HEK293 (cell line): ENCODE results near the gene OTOS.

Experiments
- ATF2 ChIP-seq: fragments of 450-650 bp; formaldehyde crosslinking; IDR thresholded peaks from 2 replicates; pipeline ENCODE4 v1.5.1; 2016; ENCODE audit warnings: missing biosample characterization, missing genetic modification characterization, low read depth
- CTCF ChIP-seq: fragments of 450-650 bp; formaldehyde crosslinking; IDR thresholded peaks from 2 replicates; pipeline ENCODE4 v1.5.1; 2016; ENCODE audit warnings: missing biosample characterization, missing genetic modification characterization
- REST ChIP-seq: fragments of 450-650 bp; formaldehyde crosslinking; IDR thresholded peaks from 2 replicates; pipeline ENCODE4 v1.5.1; 2016; ENCODE audit warnings: missing biosample characterization, missing genetic modification characterization
- ZFP41 ChIP-seq: fragments of 450-650 bp; formaldehyde crosslinking; IDR thresholded peaks from 2 replicates; pipeline ENCODE4 v1.5.1; 2016; ENCODE audit warnings: missing biosample characterization, missing genetic modification characterization, borderline replicate concordance
- ZNF138 ChIP-seq: fragments of 450-650 bp; formaldehyde crosslinking; IDR thresholded peaks from 2 replicates; pipeline ENCODE4 v1.5.1; 2016; ENCODE audit warnings: missing biosample characterization, missing genetic modification characterization, borderline replicate concordance
- ZNF639 ChIP-seq: fragments of 450-650 bp; formaldehyde crosslinking; IDR thresholded peaks from 2 replicates; pipeline ENCODE4 v1.5.1; 2016; ENCODE audit warnings: missing biosample characterization, missing genetic modification characterization

- no peak for TF ChIP-seq ZNF639 (tag by site-specific recombination)
- TF ChIP-seq ZFP41 (tag by site-specific recombination), result no peak
- no peak for TF ChIP-seq ZNF138
- TF ChIP-seq CTCF (tag by site-specific recombination), result no peak
- no peak for TF ChIP-seq REST (tag by site-specific recombination)
- no peak for TF ChIP-seq ATF2 (tag by site-specific recombination)
Measured at GRCh38 chr2:240183006-240183874, 42.8 kb upstream of the OTOS start.
